ENCODE data around the gene BTBD7.

BTBD7 gene

GRCh38 chr14:93326196-93326595 lies 6.6 kb downstream of the BTBD7 start:
- no peak overlapping the region for H3K27ac ChIP-seq
- no peak for TF ChIP-seq CTCF (conservative IDR thresholded peaks at IDR 0.05)

DNA sequence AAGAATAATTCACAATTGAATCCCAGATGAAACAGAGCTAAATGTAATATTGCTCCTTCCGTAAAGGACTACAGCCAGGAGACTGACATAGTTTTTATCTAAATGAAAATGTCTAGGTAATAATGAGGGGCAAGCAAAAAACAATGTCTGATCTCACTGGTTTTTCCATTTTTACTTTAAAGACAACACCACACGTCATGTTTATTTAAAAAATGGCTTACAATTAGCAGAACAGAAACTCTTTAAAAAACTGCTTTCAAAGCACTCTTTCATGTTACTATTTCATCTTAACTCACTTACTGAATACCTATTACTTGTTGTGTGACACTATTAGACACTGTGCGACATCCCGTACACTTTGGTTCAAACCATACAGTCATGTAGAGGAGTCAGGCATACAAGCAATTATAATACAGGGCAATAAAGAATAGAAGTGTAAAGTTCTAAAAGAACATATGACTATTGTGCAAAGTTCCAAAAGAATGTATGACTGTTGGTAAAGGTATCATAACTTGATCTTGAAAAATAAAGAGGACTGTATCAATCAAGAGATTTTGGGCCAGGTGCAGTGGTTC lies 9.1 kb downstream of the BTBD7 start:
- TF ChIP-seq CTCF (conservative IDR thresholded peaks at IDR 0.05), result no peak
- H3K27ac ChIP-seq, result no peak overlapping the region

DNA sequence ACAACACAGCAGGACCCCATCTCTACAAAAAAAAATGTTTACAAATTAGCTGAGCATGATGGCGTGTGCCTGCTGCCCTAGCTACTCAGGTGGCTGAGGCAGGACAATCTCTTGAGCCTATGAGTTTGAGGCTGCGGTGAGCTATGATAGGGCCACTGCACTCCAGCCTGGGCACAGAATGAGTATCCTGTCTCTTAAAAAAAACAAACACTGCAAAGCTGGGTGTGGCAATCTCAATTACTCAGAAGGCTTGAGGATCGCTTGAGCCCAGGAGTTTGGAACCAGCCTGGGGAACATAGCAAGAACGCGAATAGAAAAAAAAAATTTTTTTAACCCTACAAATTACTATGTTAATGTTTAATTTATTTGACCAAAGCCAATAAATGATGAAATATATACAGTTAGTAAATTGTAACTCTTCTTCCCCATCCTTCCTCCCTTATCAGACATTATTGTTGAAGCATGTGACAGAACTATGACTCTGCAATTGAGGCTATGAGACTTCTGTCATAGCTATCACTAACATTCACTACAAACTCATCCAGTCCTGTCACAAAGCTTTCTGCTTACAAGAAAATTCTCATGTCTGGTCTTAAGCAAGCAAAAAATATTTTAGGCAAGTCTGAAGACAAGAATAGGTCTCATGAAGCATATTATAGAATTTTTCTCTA lies 9.8 kb downstream of the BTBD7 start:
- no peak overlapping the region for H3K27ac ChIP-seq
- no peak for TF ChIP-seq CTCF (conservative IDR thresholded peaks at IDR 0.05)

DNA sequence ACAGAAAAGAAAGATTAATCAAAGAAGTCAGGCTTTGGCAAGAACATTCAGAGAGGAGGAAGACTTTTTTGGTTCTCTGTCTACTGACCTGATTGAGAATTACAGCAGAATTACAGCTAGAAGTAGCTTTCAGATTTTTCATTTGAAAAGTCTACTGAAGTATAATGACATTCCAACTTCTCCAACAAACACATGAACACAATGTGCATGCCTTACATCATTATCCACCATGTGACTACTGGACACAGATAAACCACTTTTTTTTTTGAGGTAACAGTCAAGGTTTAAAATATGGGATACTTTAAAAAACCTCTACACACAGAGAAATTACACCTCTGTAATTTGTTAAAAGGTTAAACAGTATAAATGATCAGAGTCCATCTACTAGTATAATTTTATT lies 12.3 kb downstream of the BTBD7 start:
- no peak overlapping the region for H3K27ac ChIP-seq
- TF ChIP-seq CTCF (conservative IDR thresholded peaks at IDR 0.05), result no peak

DNA sequence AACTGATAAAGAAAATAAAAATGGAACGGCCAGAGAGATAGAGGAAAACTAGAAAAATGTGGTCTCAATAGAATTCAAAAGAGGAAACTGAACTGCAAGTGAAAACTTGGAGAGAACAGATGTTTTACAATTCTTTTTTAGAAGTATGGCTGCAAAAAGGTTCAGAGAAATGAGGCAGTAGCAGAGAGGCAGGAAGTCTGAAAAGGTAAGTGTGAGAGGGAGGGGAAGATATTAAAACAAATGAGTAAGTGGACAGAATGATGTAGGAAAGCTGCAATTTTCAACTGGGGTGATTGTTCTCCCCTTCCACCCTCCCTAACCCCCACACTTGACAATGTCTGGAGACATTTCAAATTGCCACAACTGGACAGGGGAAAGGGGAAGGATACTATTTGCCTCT lies 12.9 kb downstream of the BTBD7 start:
- no peak for TF ChIP-seq CTCF (conservative IDR thresholded peaks at IDR 0.05)
- no peak overlapping the region for H3K27ac ChIP-seq

DNA sequence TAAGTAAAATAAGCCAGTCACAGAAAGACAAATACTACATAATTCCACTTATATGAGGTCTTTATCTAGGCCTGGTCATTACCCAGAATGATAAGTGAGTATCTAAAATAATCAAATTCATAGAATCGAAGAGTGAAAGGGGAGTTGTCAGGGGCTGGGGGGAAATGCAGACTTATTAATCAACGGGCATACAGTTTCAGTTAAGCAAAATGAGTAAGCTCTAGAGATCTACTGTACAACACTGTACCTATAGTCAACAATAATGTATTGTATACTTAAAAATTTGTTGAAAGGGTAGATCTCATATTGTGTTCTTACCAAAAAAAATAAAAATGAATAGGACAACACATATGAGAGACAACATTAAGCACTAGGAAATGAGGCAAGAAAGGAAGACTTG lies 13.3 kb downstream of the BTBD7 start:
- H3K27ac ChIP-seq, result no peak overlapping the region
- no peak for TF ChIP-seq CTCF (conservative IDR thresholded peaks at IDR 0.05)

- TF ChIP-seq CTCF (conservative IDR thresholded peaks at IDR 0.05), result no peak
- no peak overlapping the region for H3K27ac ChIP-seq
These were observed 13.9 kb downstream of the BTBD7 start for GRCh38 chr14:93318927-93319326.

Measured in VCaP (cell line).